GM12873 (cell line): Measurements from ENCODE around the gene OR2B3.

Experiments
- TF ChIP-seq, protein P1 (sequence below): IDR thresholded peaks from 2 replicates; pipeline ENCODE4 v1.5.1; 2012; ENCODE audit warnings: low read depth, mild to moderate bottlenecking, moderate library complexity, low read length, control low read depth; ENCODE audit not compliant: insufficient read depth; ENCODE audit errors: missing control alignments

OR2B3 gene, protein sequence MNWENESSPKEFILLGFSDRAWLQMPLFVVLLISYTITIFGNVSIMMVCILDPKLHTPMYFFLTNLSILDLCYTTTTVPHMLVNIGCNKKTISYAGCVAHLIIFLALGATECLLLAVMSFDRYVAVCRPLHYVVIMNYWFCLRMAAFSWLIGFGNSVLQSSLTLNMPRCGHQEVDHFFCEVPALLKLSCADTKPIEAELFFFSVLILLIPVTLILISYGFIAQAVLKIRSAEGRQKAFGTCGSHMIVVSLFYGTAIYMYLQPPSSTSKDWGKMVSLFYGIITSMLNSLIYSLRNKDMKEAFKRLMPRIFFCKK

DNA sequence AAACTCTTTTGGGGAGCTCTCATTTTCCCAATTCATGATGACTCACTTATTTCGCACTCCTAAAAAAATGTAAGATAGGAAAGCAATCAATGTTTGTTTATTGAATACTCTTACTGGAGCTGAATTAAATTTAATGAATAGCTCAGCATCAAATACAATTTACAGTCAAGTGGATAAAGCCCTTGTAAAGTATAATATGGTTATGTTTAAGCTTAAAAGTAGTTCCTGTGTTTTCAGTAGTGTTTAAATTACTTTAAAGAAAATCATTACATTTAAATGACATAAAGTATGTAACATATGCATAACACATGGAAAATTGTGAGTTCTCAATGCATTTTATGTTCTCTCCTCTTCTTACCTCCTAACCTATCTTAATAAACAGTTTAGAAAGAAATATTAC lies at the start of gene OR2B3:
TSS of gene OR2B3 (minus strand) at position 101 of the 400 bp plus-strand sequence. CDS start at position 36, 65 bp downstream.
- TF ChIP-seq, protein P1, sequence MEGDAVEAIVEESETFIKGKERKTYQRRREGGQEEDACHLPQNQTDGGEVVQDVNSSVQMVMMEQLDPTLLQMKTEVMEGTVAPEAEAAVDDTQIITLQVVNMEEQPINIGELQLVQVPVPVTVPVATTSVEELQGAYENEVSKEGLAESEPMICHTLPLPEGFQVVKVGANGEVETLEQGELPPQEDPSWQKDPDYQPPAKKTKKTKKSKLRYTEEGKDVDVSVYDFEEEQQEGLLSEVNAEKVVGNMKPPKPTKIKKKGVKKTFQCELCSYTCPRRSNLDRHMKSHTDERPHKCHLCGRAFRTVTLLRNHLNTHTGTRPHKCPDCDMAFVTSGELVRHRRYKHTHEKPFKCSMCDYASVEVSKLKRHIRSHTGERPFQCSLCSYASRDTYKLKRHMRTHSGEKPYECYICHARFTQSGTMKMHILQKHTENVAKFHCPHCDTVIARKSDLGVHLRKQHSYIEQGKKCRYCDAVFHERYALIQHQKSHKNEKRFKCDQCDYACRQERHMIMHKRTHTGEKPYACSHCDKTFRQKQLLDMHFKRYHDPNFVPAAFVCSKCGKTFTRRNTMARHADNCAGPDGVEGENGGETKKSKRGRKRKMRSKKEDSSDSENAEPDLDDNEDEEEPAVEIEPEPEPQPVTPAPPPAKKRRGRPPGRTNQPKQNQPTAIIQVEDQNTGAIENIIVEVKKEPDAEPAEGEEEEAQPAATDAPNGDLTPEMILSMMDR = no peak

DNA sequence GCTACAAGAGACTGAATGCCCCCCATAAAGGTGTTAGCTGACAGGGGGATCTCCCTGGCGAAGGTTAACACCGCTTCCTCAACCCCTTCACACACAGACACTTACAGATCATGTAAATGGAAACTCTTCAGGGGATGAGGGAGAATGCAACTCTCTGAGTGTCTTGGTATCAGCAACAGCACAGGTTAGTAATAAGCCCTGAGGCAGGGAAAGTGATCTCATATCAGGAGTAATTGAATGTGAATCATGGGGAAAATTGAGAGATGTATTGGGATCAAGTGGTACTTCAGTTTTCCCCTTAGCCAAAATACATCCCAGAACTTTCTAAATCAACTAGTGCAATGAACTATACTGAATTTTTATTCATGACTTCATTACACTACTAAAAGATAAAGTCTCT lies 44.6 kb upstream of the OR2B3 start:
- TF ChIP-seq, protein P1 = no peak

DNA sequence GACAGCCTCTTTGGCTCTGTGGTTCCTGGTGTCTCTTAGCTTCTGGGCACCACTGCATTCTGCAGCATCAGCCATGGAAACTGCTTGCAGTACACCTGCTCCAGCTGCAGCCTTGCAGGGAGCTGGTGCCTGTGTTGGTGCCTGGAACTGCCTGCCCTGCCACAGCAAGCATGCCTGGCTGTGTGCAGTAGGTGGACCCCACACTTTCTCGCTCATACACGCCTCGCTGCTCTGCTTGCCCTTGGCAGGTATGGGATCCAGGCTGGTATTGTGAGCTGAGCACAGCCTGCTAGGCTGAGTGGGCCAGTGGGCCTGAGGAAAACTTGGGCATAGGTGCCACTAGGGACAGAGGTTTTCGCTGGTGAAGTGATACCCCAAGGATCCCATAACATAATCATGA lies 43.5 kb upstream of the OR2B3 start:
- TF ChIP-seq, protein P1 = no peak

DNA sequence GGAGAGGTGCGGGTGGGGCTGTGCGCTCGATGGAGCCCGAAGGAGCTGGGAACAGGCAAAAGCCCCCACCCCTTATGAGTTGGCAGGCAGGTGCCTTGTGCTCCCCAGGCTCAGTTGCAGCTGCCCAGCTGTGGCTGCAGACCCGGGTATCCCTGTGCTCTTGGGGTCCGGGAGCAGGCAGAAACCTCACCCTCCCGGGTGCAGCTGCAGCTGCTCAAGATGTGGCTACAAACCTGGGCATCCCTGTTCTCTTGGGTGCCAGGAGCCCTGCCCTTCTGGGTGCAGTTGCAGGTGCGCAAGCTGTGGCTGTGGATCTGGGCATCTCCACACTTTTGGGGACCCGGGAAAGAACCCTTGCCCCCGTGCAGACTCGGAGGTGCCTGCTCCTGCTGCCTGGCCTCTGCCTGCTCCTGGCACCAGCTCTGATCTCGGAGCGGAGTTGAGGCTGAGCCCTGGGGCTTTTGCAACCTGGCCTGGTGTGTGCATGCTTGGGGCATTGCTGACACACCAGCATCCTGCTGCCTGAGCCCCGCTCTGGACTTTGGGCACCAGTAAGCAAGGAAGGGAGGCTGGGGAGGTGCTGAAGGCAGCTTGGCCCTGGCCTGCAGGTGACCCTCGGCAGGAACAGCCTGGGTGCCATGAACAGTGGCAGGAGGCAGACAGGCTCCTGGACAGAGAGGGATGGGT lies 42.4 kb upstream of the OR2B3 start:
- TF ChIP-seq, protein P1 = no peak

DNA sequence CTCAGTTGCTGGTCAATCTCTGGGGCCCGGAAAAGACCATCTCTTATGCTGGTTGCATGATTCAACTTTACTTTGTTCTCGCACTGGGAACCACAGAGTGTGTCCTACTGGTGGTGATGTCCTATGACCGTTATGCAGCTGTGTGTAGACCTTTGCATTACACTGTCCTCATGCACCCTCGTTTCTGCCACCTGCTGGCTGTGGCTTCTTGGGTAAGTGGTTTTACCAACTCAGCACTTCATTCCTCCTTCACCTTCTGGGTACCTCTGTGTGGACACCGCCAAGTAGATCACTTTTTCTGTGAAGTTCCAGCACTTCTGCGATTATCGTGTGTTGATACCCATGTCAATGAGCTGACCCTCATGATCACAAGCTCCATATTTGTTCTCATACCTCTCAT lies 25.0 kb upstream of the OR2B3 start:
- TF ChIP-seq, protein P1 = peak; percentile 25

DNA sequence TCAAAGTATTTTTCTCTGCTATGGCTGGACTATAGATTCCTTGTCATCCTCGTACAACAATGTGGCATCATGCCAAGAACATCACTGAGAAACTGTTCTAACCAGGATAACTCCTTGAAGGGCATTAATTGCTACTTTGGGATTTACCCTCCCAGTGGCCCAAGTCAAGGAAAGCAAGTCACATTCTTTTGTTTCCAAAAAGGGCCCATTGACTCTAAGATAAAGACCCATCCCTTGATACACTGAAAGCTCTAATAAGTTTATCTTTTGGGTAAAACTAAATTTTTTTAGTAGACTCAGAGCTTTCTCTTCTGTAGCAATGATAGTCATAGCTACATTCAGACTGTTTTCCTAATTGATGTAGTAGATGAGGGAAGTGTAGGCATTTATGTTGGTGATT lies 20.6 kb upstream of the OR2B3 start, which contains the start of gene OR2J3:
TSS of gene OR2J3 (plus strand) at position 301 of the 400 bp plus-strand sequence. CDS start 3,833 bp downstream, outside the sequence.
- TF ChIP-seq, protein P1 = no peak

DNA sequence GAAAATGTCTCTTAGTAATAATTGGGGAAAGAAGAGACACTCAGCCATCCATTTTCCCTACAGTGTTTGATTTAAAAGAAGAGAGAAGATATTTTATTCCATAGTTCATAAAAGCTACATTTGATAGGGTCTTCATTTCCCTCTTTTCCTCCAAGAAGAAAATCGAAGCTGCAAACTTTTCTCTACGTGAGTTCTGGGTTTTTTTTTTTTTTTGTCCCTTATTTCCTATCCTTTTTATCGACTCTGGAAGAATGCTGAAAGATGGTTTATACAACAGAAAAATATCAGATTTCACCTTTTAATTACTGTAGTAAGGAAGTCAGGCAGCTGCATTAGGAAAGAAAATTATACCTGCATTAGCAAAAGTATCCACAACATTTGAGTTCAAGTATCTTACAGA lies 12.1 kb upstream of the OR2B3 start, which contains the start of gene OR2J1:
TSS of gene OR2J1 (plus strand) at position 301 of the 400 bp plus-strand sequence. CDS start 1,453 bp downstream, outside the sequence.
- TF ChIP-seq, protein P1 = no peak
